ENCODE measurements around the gene PSAPL1.

GRCh38 chr4:7470522-7471128 lies 35.9 kb upstream of the PSAPL1 start:
- TF ChIP-seq CEBPB (IDR thresholded peaks at IDR 0.05) (no peak), TAF1 (IDR thresholded peaks at IDR 0.05; ENCODE audit: low read depth) (no peak), REST (IDR thresholded peaks at IDR 0.05; ENCODE audit: low read depth) (no peak), TEAD4 (IDR thresholded peaks at IDR 0.05) (no peak), CREB1 (IDR thresholded peaks at IDR 0.05; ENCODE audit: low read depth) (no peak), RAD21 (IDR thresholded peaks at IDR 0.05; ENCODE audit: low read depth) (no peak), EP300 (IDR thresholded peaks at IDR 0.05; ENCODE audit: borderline replicate concordance) (no peak), USF1 (IDR thresholded peaks at IDR 0.05) (no peak), YY1 (IDR thresholded peaks at IDR 0.05; ENCODE audit: low read depth) (no peak), EGR1 (IDR thresholded peaks at IDR 0.05) (no peak), MAX (IDR thresholded peaks at IDR 0.05) (no peak), NFIC (IDR thresholded peaks at IDR 0.05) (no peak), FOXM1 (IDR thresholded peaks at IDR 0.05; ENCODE audit: borderline replicate concordance, low read depth) (no peak), TCF12 (IDR thresholded peaks at IDR 0.05; ENCODE audit: low read depth) (no peak)
